OCI-LY7 (cell line): ENCODE data around the gene GLI3. TPM values are rescaled to one million over a fixed set of nuclear protein-coding genes. Genes with fewer than 3 reads are reported as not detected.

ENCODE experiments used
- BruUV-seq: library from RNA; stranded (reverse); fragments of 400-500 nt; replicated peaks from 2 replicates; lab custom pipeline; 2021; lab: Mats Ljungman, UMichigan
- CTCF ChIA-PET: fragments of 300-600 bp; sonication (Branson Sonifier 250); formaldehyde crosslinking; loops from one replicate; lab custom pipeline; 2022; ENCODE audit warnings: antibody characterized with exemption; ENCODE audit not compliant: unreplicated experiment; lab: Charles Lee
- POLR2A ChIA-PET: fragments of 300-600 bp; sonication (Branson Sonifier 250); formaldehyde crosslinking; loops from one replicate; lab custom pipeline; 2022; ENCODE audit warnings: antibody characterized with exemption; lab: Charles Lee
- DNase-seq: peaks from one replicate; pipeline ENCODE4 v3.0.0-alpha.2; 2015; ENCODE audit warnings: low spot score
- H2AFZ ChIP-seq: fragments of 200-600 bp; sonication (generic), shearing (Covaris generic); 2 replicates; pipeline ENCODE4 v1.6.1; 2014; ENCODE audit warnings: mild to moderate bottlenecking, antibody characterized with exemption, low read length, moderate library complexity
- H3K27ac ChIP-seq: fragments of 200-600 bp; sonication (generic); 2 replicates; pipeline ENCODE4 v1.5.1; 2014; ENCODE audit warnings: mixed run types, low read depth, mild to moderate bottlenecking, moderate library complexity, low read length, inconsistent platforms; ENCODE audit not compliant: poor library complexity, severe bottlenecking
- H3K36me3 ChIP-seq: fragments of 200-600 bp; sonication (generic); 2 replicates; pipeline ENCODE4 v1.6.1; 2014; ENCODE audit warnings: mild to moderate bottlenecking, antibody characterized with exemption, low read length, moderate library complexity, mixed read lengths; ENCODE audit not compliant: insufficient read depth
- H3K4me1 ChIP-seq: fragments of 200-600 bp; sonication (generic); 2 replicates; pipeline ENCODE4 v1.5.1; 2014; ENCODE audit warnings: mild to moderate bottlenecking, low read length; ENCODE audit not compliant: insufficient read depth, poor library complexity, severe bottlenecking
- H3K4me2 ChIP-seq: fragments of 200-600 bp; sonication (generic); 2 replicates; pipeline ENCODE4 v1.6.1; 2014; ENCODE audit warnings: mild to moderate bottlenecking, low read length
- H3K4me3 ChIP-seq: fragments of 200-600 bp; sonication (generic); 2 replicates; pipeline ENCODE4 v1.5.1; 2014; ENCODE audit warnings: mild to moderate bottlenecking, low read depth, low read length; ENCODE audit not compliant: poor library complexity, severe bottlenecking
- H3K79me2 ChIP-seq: fragments of 200-600 bp; sonication (generic); 2 replicates; pipeline ENCODE4 v1.6.1; 2016; ENCODE audit warnings: low read depth, mild to moderate bottlenecking, low read length, moderate library complexity, mixed read lengths; ENCODE audit not compliant: insufficient read depth
- H3K9me2 ChIP-seq: fragments of 200-600 bp; sonication (generic); 2 replicates; pipeline ENCODE4 v1.6.1; 2016; ENCODE audit warnings: mild to moderate bottlenecking, low read length, mixed read lengths; ENCODE audit not compliant: insufficient read depth
- H3K9me3 ChIP-seq: fragments of 200-600 bp; sonication (generic); 2 replicates; pipeline ENCODE4 v1.6.1; 2014; ENCODE audit warnings: mild to moderate bottlenecking, mixed run types, low read length, mixed read lengths
- H4K20me1 ChIP-seq: fragments of 200-600 bp; sonication (generic); 2 replicates; pipeline ENCODE4 v1.6.1; 2014; ENCODE audit warnings: mild to moderate bottlenecking, antibody characterized with exemption, low read length, moderate library complexity, mixed read lengths; ENCODE audit not compliant: insufficient read depth
- CTCF ChIP-seq: fragments of 200-600 bp; sonication (generic); conservative IDR thresholded peaks from 2 replicates; pipeline ENCODE4 v1.5.1; 2014; ENCODE audit warnings: mild to moderate bottlenecking, antibody characterized with exemption, low read length, moderate library complexity, mixed read lengths
- EZH2phosphoT487 ChIP-seq: fragments of 200-600 bp; sonication (generic); IDR thresholded peaks from 2 replicates; pipeline ENCODE4 v1.6.1; 2018; ENCODE audit warnings: low read depth, borderline replicate concordance, mild to moderate bottlenecking, mixed run types, antibody characterized with exemption, low read length, moderate library complexity, mixed read lengths
- intact Hi-C: fragments of 100-400 bp; cut with micrococcal nuclease; formaldehyde crosslinking; loops from one replicate; pipeline ENCODE4 v1.10.0; 2022; ENCODE audit not compliant: unreplicated experiment
- total RNA-seq, 2 experiments: library from RNA; depleted of rRNA in 1 of 2; stranded (reverse); fragments of >200 nt in 1 of 2; shearing (Covaris generic) in 1 of 2; gene quantifications; 2 replicates each; pipeline ENCODE4 v1.2.3, GENCODE V29; 2014 to 2022

GLI3 gene
- total RNA-seq, 2 experiments from 2014 or later = not detected

- peak; percentile 2 for DNase-seq
- Histone ChIP-seq H3K4me3 (no peak overlapping the region), H3K9me2 (no peaks in the 10 kb centered on the region), H3K36me3 (no peaks in the 10 kb centered on the region), H3K4me1 (no peaks in the 10 kb centered on the region), H3K27ac (no peak overlapping the region), H4K20me1 (no peaks in the 10 kb centered on the region), H3K9me3 (no peaks in the 10 kb centered on the region), H3K79me2 (no peaks in the 10 kb centered on the region), H2AFZ (no peak overlapping the region), H3K4me2 (no peak overlapping the region)
- POLR2A ChIA-PET = no interaction called here
- intact Hi-C loops = no loop called here
- TF ChIP-seq CTCF (peak; percentile 77), EZH2phosphoT487 (no peak)
- no TSS peak for BruUV-seq
- CTCF ChIA-PET = no interaction called here
Measured at GRCh38 chr7:42186151-42186550, 50.9 kb downstream of the GLI3 start.

GRCh38 chr7:42185726-42186125 is 51.3 kb downstream of the GLI3 start:
- Histone ChIP-seq H3K4me2 (no peak overlapping the region), H3K27ac (no peak overlapping the region), H4K20me1 (no peaks in the 10 kb centered on the region), H3K9me3 (no peaks in the 10 kb centered on the region), H3K36me3 (no peaks in the 10 kb centered on the region), H3K79me2 (no peaks in the 10 kb centered on the region), H3K4me1 (no peaks in the 10 kb centered on the region), H3K9me2 (no peaks in the 10 kb centered on the region), H2AFZ (no peak overlapping the region), H3K4me3 (no peak overlapping the region)
- CTCF ChIA-PET = interaction anchor here (0.5 kb wide), 1 partner anchor 155 kb away, joined by 3 read pairs; no protein-coding TSS in a partner anchor
- POLR2A ChIA-PET = no interaction called here
- BruUV-seq = no TSS peak
- no peak for DNase-seq
- TF ChIP-seq EZH2phosphoT487 = no peak
- TF ChIP-seq CTCF = no peak
- intact Hi-C loops = no loop called here

GRCh38 chr7:42183547-42183946 is 53.5 kb downstream of the GLI3 start:
- no TSS peak for BruUV-seq
- no peak overlapping the region for H3K4me2 ChIP-seq
- POLR2A ChIA-PET = interaction anchor here (0.6 kb wide), 1 partner anchor 358 kb away, joined by 3 read pairs; no protein-coding TSS in a partner anchor
- H2AFZ ChIP-seq = no peak overlapping the region
- intact Hi-C loops = no loop called here
- H3K9me2 ChIP-seq = no peaks in the 10 kb centered on the region
- no peaks in the 10 kb centered on the region for H4K20me1 ChIP-seq
- DNase-seq = no peak
- CTCF ChIA-PET = no interaction called here
- no peaks in the 10 kb centered on the region for H3K4me1 ChIP-seq
- H3K9me3 ChIP-seq = no peaks in the 10 kb centered on the region
- no peaks in the 10 kb centered on the region for H3K36me3 ChIP-seq
- no peak overlapping the region for H3K4me3 ChIP-seq
- TF ChIP-seq EZH2phosphoT487 = no peak
- TF ChIP-seq CTCF = no peak
- no peak overlapping the region for H3K27ac ChIP-seq
- no peaks in the 10 kb centered on the region for H3K79me2 ChIP-seq
